Ishikawa (cell line): Measurements from ENCODE around the gene MRM3.

Experiments
- CEBPB ChIP-seq: IDR thresholded peaks from 2 replicates; pipeline ENCODE4 v1.6.1; 2012
- CREB1 ChIP-seq: IDR thresholded peaks from 2 replicates; pipeline ENCODE4 v1.6.1; 2012; ENCODE audit warnings: low read depth
- EGR1 ChIP-seq: IDR thresholded peaks from 2 replicates; pipeline ENCODE4 v1.6.1; 2012
- EP300 ChIP-seq: IDR thresholded peaks from 2 replicates; pipeline ENCODE4 v1.6.1; 2012; ENCODE audit warnings: borderline replicate concordance
- FOXM1 ChIP-seq: IDR thresholded peaks from 2 replicates; pipeline ENCODE4 v1.6.1; 2012; ENCODE audit warnings: low read depth, borderline replicate concordance
- MAX ChIP-seq: IDR thresholded peaks from 2 replicates; pipeline ENCODE4 v1.6.1; 2012
- NFIC ChIP-seq: IDR thresholded peaks from 2 replicates; pipeline ENCODE4 v1.6.1; 2012
- RAD21 ChIP-seq: IDR thresholded peaks from 2 replicates; pipeline ENCODE4 v1.6.1; 2012; ENCODE audit warnings: low read depth
- TAF1 ChIP-seq: IDR thresholded peaks from 2 replicates; pipeline ENCODE4 v1.6.1; 2012; ENCODE audit warnings: low read depth, mild to moderate bottlenecking
- TCF12 ChIP-seq: IDR thresholded peaks from 2 replicates; pipeline ENCODE4 v1.6.1; 2012; ENCODE audit warnings: low read depth
- TEAD4 ChIP-seq: IDR thresholded peaks from 2 replicates; pipeline ENCODE4 v1.6.1; 2012
- USF1 ChIP-seq: IDR thresholded peaks from 2 replicates; pipeline ENCODE4 v1.6.1; 2012
- YY1 ChIP-seq: IDR thresholded peaks from 2 replicates; pipeline ENCODE4 v1.6.1; 2012; ENCODE audit warnings: low read depth
- ZBTB7A ChIP-seq: IDR thresholded peaks from 2 replicates; pipeline ENCODE4 v1.6.1; 2012; ENCODE audit warnings: low read depth
- TF ChIP-seq, protein P1 (sequence below): IDR thresholded peaks from 2 replicates; pipeline ENCODE4 v1.6.1; 2012; ENCODE audit warnings: low read depth, mild to moderate bottlenecking

The MRM3 gene

GRCh38 chr17:789160-789840, 7.1 kb downstream of the MRM3 start:
- TF ChIP-seq CEBPB (no peak), CREB1 (no peak), TEAD4 (no peak), NFIC (no peak), TCF12 (no peak), YY1 (no peak), ZBTB7A (no peak), TAF1 (no peak), USF1 (no peak), MAX (no peak), EP300 (no peak), FOXM1 (no peak), RAD21 (no peak), EGR1 (no peak)
- TF ChIP-seq, protein P1, sequence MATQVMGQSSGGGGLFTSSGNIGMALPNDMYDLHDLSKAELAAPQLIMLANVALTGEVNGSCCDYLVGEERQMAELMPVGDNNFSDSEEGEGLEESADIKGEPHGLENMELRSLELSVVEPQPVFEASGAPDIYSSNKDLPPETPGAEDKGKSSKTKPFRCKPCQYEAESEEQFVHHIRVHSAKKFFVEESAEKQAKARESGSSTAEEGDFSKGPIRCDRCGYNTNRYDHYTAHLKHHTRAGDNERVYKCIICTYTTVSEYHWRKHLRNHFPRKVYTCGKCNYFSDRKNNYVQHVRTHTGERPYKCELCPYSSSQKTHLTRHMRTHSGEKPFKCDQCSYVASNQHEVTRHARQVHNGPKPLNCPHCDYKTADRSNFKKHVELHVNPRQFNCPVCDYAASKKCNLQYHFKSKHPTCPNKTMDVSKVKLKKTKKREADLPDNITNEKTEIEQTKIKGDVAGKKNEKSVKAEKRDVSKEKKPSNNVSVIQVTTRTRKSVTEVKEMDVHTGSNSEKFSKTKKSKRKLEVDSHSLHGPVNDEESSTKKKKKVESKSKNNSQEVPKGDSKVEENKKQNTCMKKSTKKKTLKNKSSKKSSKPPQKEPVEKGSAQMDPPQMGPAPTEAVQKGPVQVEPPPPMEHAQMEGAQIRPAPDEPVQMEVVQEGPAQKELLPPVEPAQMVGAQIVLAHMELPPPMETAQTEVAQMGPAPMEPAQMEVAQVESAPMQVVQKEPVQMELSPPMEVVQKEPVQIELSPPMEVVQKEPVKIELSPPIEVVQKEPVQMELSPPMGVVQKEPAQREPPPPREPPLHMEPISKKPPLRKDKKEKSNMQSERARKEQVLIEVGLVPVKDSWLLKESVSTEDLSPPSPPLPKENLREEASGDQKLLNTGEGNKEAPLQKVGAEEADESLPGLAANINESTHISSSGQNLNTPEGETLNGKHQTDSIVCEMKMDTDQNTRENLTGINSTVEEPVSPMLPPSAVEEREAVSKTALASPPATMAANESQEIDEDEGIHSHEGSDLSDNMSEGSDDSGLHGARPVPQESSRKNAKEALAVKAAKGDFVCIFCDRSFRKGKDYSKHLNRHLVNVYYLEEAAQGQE: no peak

DNA sequence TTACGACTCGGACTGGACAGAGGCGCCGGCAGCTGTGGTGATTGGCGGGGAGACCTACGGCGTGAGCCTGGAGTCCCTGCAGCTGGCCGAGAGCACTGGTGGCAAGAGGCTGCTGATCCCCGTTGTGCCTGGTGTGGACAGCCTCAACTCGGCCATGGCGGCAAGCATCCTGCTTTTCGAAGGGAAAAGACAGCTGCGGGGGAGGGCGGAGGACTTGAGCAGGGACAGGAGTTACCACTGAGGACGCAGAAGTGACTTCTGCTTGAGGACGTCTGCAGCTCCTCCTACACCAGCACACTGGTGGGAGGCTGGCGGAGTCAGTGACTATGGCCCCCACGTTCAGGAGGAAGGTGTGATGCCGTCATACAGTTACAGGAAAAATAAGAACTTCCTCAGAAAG, 9.7 kb downstream of the MRM3 start:
- TF ChIP-seq TEAD4: no peak
- no peak for TF ChIP-seq NFIC
- TF ChIP-seq, protein P1: no peak
- no peak for TF ChIP-seq TCF12
- TF ChIP-seq USF1: no peak
- TF ChIP-seq RAD21: no peak
- no peak for TF ChIP-seq YY1
- TF ChIP-seq TAF1: no peak
- TF ChIP-seq CREB1: no peak
- no peak for TF ChIP-seq EGR1
- no peak for TF ChIP-seq MAX
- no peak for TF ChIP-seq FOXM1
- no peak for TF ChIP-seq EP300
- TF ChIP-seq ZBTB7A: no peak
- no peak for TF ChIP-seq CEBPB

GRCh38 chr17:792277-792676, 10.1 kb downstream of the MRM3 start:
- TF ChIP-seq MAX (no peak), TAF1 (no peak), RAD21 (no peak), EP300 (no peak), CREB1 (no peak), TEAD4 (no peak), CEBPB (no peak), EGR1 (no peak), YY1 (no peak), TCF12 (no peak), ZBTB7A (no peak), FOXM1 (no peak), NFIC (no peak), USF1 (no peak)
- TF ChIP-seq, protein P1: no peak
